Lower leg skin (tissue), 4 donors: ENCODE results near the gene JAK2. TPM values are rescaled to one million over a fixed set of nuclear protein-coding genes. Genes with fewer than 3 reads are reported as not detected.

Experiments
- DNase-seq, 2 donors: peaks; one replicate each; pipeline ENCODE4 v3.0.0-alpha.2; 2019; ENCODE audit warnings: low spot score in 2 of 2
- H3K4me3 ChIP-seq: fragments of 200-600 bp; sonication (generic); 2 replicates; pipeline ENCODE4 v1.5.1; 2017; ENCODE audit warnings: mild to moderate bottlenecking, low read depth; ENCODE audit not compliant: poor library complexity, severe bottlenecking
- POLR2A ChIP-seq, 2 donors: fragments of 450-650 bp; IDR thresholded peaks; one replicate each; pipeline ENCODE4 v1.6.1; 2016 to 2017; ENCODE audit warnings: antibody characterized with exemption in 2 of 2, mild to moderate bottlenecking in 1 of 2, moderate library complexity in 1 of 2
- WGBS, 2 donors: methylation state at CpG; one replicate each; pipeline ENCODE4 v1.1.5; 2018; 5-methylcytosine and 5-hydroxymethylcytosine counted together
- intact Hi-C: fragments of 100-400 bp; cut with DNase I; formaldehyde crosslinking; loops from one replicate; pipeline ENCODE4 v1.15.0; 2023; ENCODE audit warnings: low total_unique reads
- total RNA-seq, 4 donors: library from RNA; depleted of rRNA; stranded (reverse); fragments of >200 nt; gene quantifications; one replicate each; pipeline ENCODE4 v1.1.0, GENCODE V29; 2016
- TF ChIP-seq, protein P1 (sequence below), 3 donors: fragments of 450-650 bp; IDR thresholded peaks; one replicate each; pipeline ENCODE4 v1.5.1; 2016; ENCODE audit warnings: antibody characterized with exemption in 3 of 3, mild to moderate bottlenecking in 3 of 3, moderate library complexity in 2 of 3

The JAK2 gene
- total RNA-seq, 4 donors from 2014 or later, result 24.1 to 46.2 (median 34.4) TPM

DNA sequence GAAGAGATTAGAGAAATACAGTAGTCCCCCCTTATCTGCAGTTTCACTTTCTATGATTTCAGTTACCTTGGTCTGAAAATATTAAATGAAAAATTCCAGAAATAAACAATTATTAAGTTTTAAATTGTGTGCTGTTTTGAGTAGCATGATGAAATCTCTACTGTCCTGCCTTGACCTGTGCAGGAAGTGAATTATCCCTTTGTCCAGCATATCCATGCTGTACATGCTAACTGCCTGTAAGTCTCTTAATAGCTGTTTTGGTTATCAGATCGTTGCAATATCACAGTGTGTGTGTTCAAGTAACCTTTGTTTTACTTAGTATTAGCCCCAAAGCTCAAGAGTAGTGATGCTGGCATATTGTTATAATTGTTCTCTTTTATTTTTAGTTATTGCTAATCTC lies 11.2 kb upstream of the JAK2 start:
- no peak overlapping the region for H3K4me3 ChIP-seq
- WGBS, 2 donors, result 60 to 69% methylated on average over 1 of the region's 1 CpG
- DNase-seq, result no peak
- TF ChIP-seq, protein P1, sequence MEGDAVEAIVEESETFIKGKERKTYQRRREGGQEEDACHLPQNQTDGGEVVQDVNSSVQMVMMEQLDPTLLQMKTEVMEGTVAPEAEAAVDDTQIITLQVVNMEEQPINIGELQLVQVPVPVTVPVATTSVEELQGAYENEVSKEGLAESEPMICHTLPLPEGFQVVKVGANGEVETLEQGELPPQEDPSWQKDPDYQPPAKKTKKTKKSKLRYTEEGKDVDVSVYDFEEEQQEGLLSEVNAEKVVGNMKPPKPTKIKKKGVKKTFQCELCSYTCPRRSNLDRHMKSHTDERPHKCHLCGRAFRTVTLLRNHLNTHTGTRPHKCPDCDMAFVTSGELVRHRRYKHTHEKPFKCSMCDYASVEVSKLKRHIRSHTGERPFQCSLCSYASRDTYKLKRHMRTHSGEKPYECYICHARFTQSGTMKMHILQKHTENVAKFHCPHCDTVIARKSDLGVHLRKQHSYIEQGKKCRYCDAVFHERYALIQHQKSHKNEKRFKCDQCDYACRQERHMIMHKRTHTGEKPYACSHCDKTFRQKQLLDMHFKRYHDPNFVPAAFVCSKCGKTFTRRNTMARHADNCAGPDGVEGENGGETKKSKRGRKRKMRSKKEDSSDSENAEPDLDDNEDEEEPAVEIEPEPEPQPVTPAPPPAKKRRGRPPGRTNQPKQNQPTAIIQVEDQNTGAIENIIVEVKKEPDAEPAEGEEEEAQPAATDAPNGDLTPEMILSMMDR (IDR thresholded peaks at IDR 0.05), result no peak
- no peak for TF ChIP-seq POLR2A (IDR thresholded peaks at IDR 0.05)
- intact Hi-C loops, result no loop called here

DNA sequence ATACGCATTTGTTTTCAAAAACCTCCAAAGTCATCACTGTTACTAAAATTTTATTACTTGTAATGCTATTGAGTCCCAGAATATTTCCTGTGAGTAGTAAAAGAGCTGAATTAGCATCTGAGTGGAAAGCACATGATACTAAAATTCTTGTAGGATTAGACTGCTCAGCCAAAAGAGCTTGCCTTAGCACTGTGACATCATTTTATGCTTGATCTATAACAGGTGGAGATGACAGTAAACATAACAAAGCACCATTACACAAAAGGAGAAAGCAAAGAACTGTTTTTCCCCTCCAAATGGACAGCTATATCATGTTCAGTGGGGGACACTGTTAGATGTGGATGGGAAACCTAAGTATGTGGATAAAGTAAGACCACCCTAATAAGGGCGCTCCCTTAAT lies 5.8 kb upstream of the JAK2 start:
- intact Hi-C loops, result no loop called here
- H3K4me3 ChIP-seq, result no peak overlapping the region
- TF ChIP-seq, protein P1 (IDR thresholded peaks at IDR 0.05), result no peak
- TF ChIP-seq POLR2A (IDR thresholded peaks at IDR 0.05), result no peak
- 80 to 81% methylated on average over 2 of the region's 2 CpGs for WGBS, 2 donors
- DNase-seq, result no peak

DNA sequence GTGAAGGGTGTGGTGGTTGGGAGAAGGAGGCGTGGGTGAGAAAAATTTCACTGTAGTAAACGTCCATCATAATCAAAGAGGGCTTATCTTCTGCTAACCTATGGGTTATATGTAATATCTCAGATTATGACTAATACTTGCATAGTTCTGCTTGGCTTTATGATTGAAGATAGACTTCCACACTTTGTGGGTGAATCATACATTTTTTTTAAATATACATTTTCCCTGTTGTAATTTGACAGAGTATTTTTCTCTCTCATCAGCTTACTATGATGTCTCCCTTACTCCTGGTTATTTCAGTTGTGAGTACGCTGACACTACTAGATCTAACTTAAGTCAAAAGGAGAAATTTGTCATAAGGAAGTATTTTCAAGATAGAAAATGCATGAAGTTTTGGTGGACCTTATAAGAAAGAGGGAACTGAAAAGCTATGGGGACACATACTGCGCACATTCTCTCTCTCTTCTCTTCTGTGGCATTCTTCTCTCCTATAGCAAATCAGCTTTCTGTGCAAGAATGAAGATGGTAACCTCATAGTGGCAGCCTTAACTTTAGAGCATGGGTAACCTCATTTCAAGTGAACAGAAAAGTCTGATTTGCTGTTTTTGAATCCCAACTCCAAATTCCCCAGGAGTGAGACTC lies 4.9 kb upstream of the JAK2 start:
- TF ChIP-seq, protein P1 (IDR thresholded peaks at IDR 0.05), result no peak
- TF ChIP-seq POLR2A (IDR thresholded peaks at IDR 0.05), result no peak
- WGBS, 2 donors, result 68 to 76% methylated on average over 4 of the region's 4 CpGs
- H3K4me3 ChIP-seq, result no peak overlapping the region
- no peak for DNase-seq
- intact Hi-C loops, result no loop called here

DNA sequence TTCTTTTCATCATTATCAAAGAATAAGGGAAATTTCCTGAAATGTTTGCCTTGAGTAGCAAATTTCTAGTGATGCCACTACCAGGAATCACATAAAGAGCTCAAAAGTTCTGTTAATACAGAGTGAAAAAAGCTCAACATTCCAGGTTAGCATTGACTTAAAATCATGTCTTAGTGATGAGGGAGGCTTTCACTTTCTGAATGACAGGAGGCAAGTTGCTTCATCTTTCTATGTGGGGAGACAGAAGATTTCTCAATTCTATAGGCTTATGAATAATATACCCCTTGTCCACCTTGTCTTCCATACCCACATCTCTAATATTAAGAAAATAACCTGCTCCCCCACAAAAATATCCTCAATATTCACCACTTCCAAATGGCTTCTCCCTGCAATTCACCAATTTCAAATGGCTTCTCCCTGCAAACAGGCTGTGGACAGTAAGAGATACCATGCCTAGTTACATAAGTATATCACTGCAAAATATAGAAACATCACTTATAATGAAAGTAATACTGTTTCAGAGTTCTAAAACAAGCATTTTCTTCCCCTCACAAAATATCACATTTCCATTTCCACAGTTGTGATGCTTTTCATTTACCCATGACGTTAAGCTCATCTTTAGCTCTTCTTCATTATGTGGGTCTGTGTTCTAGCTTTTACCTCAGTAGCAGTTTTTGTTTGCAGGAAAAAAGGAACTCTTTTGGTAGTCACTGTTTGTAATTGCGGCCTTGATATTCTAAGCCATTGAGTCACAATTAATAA lies 2.2 kb upstream of the JAK2 start:
- TF ChIP-seq, protein P1 (IDR thresholded peaks at IDR 0.05), result no peak
- TF ChIP-seq POLR2A (IDR thresholded peaks at IDR 0.05), result no peak
- H3K4me3 ChIP-seq, result no peak overlapping the region
- WGBS, 2 donors, result 93 to 94% methylated on average over 2 of the region's 2 CpGs
- intact Hi-C loops, result no loop called here
- no peak for DNase-seq

DNA sequence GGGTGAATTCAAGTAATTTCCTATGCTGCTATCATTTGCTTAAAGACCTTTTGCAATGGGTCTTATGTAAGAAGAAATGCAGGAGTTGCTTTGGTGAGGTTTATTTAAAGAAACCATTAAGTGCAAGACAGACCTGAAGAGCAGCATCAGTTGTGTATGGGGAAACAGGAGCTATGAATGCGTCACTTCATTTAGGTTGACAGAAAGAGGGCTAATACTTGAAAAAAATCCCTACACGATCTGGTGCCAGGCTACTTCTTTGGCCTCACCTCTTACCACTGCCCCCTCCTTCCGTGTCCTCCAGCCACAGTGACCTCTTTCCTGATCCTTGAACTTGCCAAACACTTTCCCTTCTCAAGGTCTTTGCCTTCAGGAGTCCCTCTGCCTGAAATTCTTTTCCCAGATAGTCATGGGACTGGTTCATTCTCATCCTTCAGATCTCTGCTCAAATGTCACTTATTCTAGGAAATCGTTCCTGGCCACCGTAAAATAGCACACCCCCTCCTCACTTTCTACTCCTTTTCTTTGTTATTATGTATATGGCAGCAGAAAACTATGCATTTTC lies 1.4 kb upstream of the JAK2 start:
- H3K4me3 ChIP-seq, result no peak overlapping the region
- intact Hi-C loops, result no loop called here

More for the DNA sequence above, 1.4 kb upstream of the JAK2 start:
- no peak for DNase-seq
- WGBS, 2 donors, result 40 to 44% methylated on average over 5 of the region's 5 CpGs
- TF ChIP-seq, protein P1 (IDR thresholded peaks at IDR 0.05), result no peak
- no peak for TF ChIP-seq POLR2A (IDR thresholded peaks at IDR 0.05)
